IPS-20b (cell line): ENCODE measurements around the gene XPNPEP2.

ENCODE experiments used
- H3K27ac ChIP-seq: one replicate; pipeline ENCODE4 v1.5.1; 2013; ENCODE audit warnings: low read length
- H3K27me3 ChIP-seq: 2 replicates; pipeline ENCODE4 v1.6.1; 2013; ENCODE audit warnings: mild to moderate bottlenecking, low read length, inconsistent platforms; ENCODE audit not compliant: insufficient read depth
- H3K36me3 ChIP-seq: 2 replicates; pipeline ENCODE4 v1.6.1; 2013; ENCODE audit warnings: low read depth, mild to moderate bottlenecking, inconsistent platforms, low read length, moderate library complexity; ENCODE audit not compliant: insufficient read depth
- H3K4me1 ChIP-seq: 2 replicates; pipeline ENCODE4 v1.6.1; 2013; ENCODE audit warnings: mild to moderate bottlenecking, control low read depth, inconsistent platforms, low read length, moderate library complexity; ENCODE audit not compliant: insufficient read depth
- H3K4me3 ChIP-seq: 2 replicates; pipeline ENCODE4 v1.5.1; 2013; ENCODE audit warnings: mild to moderate bottlenecking, low read length, inconsistent platforms
- H3K9ac ChIP-seq: 2 replicates; pipeline ENCODE4 v1.6.1; 2013; ENCODE audit warnings: low read depth, mild to moderate bottlenecking, inconsistent platforms, low read length, moderate library complexity
- H3K9me3 ChIP-seq: 2 replicates; pipeline ENCODE4 v1.6.1; 2013; ENCODE audit warnings: mild to moderate bottlenecking, low read depth, low read length, inconsistent platforms; ENCODE audit not compliant: insufficient read depth

XPNPEP2 gene

GRCh38 chrX:129755779-129756650 is 17.2 kb downstream of the XPNPEP2 start:
- no peaks in the 10 kb centered on the region for H3K36me3 ChIP-seq
- no peak overlapping the region for H3K27ac ChIP-seq
- H3K27me3 ChIP-seq = no peaks in the 10 kb centered on the region
- H3K9me3 ChIP-seq = no peaks in the 10 kb centered on the region
- no peak overlapping the region for H3K4me3 ChIP-seq
- H3K4me1 ChIP-seq = no peaks in the 10 kb centered on the region
- no peak overlapping the region for H3K9ac ChIP-seq

GRCh38 chrX:129759576-129760061 is 20.8 kb downstream of the XPNPEP2 start:
- Histone ChIP-seq H3K36me3 (no peaks in the 10 kb centered on the region), H3K9me3 (no peaks in the 10 kb centered on the region), H3K27ac (no peak overlapping the region), H3K27me3 (no peaks in the 10 kb centered on the region), H3K4me3 (no peak overlapping the region), H3K9ac (no peak overlapping the region), H3K4me1 (no peaks in the 10 kb centered on the region)

GRCh38 chrX:129760155-129760554 is 21.4 kb downstream of the XPNPEP2 start:
- no peaks in the 10 kb centered on the region for H3K9me3 ChIP-seq
- no peak overlapping the region for H3K27ac ChIP-seq
- H3K9ac ChIP-seq = no peak overlapping the region
- no peaks in the 10 kb centered on the region for H3K27me3 ChIP-seq
- no peak overlapping the region for H3K4me3 ChIP-seq
- H3K4me1 ChIP-seq = no peaks in the 10 kb centered on the region
- H3K36me3 ChIP-seq = no peaks in the 10 kb centered on the region

- Histone ChIP-seq H3K4me1 (no peaks in the 10 kb centered on the region), H3K9ac (no peak overlapping the region), H3K27me3 (no peaks in the 10 kb centered on the region), H3K9me3 (no peaks in the 10 kb centered on the region), H3K4me3 (no peak overlapping the region), H3K27ac (no peak overlapping the region), H3K36me3 (no peaks in the 10 kb centered on the region)
Observed at GRCh38 chrX:129760981-129761380, 22.2 kb downstream of the XPNPEP2 start.

GRCh38 chrX:129761596-129761995 is 22.8 kb downstream of the XPNPEP2 start:
- H3K27ac ChIP-seq = no peak overlapping the region
- H3K9me3 ChIP-seq = no peaks in the 10 kb centered on the region
- no peaks in the 10 kb centered on the region for H3K4me1 ChIP-seq
- no peak overlapping the region for H3K4me3 ChIP-seq
- no peaks in the 10 kb centered on the region for H3K27me3 ChIP-seq
- H3K36me3 ChIP-seq = no peaks in the 10 kb centered on the region
- no peak overlapping the region for H3K9ac ChIP-seq

- Histone ChIP-seq H3K36me3 (no peaks in the 10 kb centered on the region), H3K4me1 (no peaks in the 10 kb centered on the region), H3K27me3 (no peaks in the 10 kb centered on the region), H3K4me3 (no peak overlapping the region), H3K27ac (no peak overlapping the region), H3K9me3 (no peaks in the 10 kb centered on the region), H3K9ac (no peak overlapping the region)
Observed at GRCh38 chrX:129762448-129762847, 23.7 kb downstream of the XPNPEP2 start.

GRCh38 chrX:129763666-129764065 is 24.9 kb downstream of the XPNPEP2 start:
- Histone ChIP-seq H3K9ac (no peak overlapping the region), H3K9me3 (no peaks in the 10 kb centered on the region), H3K27me3 (no peaks in the 10 kb centered on the region), H3K36me3 (no peaks in the 10 kb centered on the region), H3K4me1 (no peaks in the 10 kb centered on the region), H3K4me3 (no peak overlapping the region), H3K27ac (no peak overlapping the region)

- Histone ChIP-seq H3K36me3 (no peaks in the 10 kb centered on the region), H3K4me3 (no peak overlapping the region), H3K27me3 (no peaks in the 10 kb centered on the region), H3K4me1 (no peaks in the 10 kb centered on the region), H3K27ac (no peak overlapping the region), H3K9ac (no peak overlapping the region), H3K9me3 (no peaks in the 10 kb centered on the region)
Observed at GRCh38 chrX:129768186-129768585, 29.4 kb downstream of the XPNPEP2 start.

GRCh38 chrX:129768586-129769466 is 30.0 kb downstream of the XPNPEP2 start:
- no peak overlapping the region for H3K9ac ChIP-seq

GRCh38 chrX:129769467-129770154 is 30.8 kb downstream of the XPNPEP2 start:
- Histone ChIP-seq H3K27ac (no peak overlapping the region), H3K27me3 (no peaks in the 10 kb centered on the region), H3K4me1 (no peaks in the 10 kb centered on the region), H3K4me3 (no peak overlapping the region), H3K9me3 (no peaks in the 10 kb centered on the region), H3K36me3 (no peaks in the 10 kb centered on the region), H3K9ac (no peak overlapping the region)

More at GRCh38 chrX:129768586-129769466, 30.0 kb downstream of the XPNPEP2 start:
- H3K4me1 ChIP-seq = no peaks in the 10 kb centered on the region
- H3K4me3 ChIP-seq = no peak overlapping the region
- no peak overlapping the region for H3K27ac ChIP-seq
- H3K36me3 ChIP-seq = no peaks in the 10 kb centered on the region
- H3K9me3 ChIP-seq = no peaks in the 10 kb centered on the region
- no peaks in the 10 kb centered on the region for H3K27me3 ChIP-seq

GRCh38 chrX:129771266-129771995 is 32.7 kb downstream of the XPNPEP2 start:
- Histone ChIP-seq H3K9ac (no peak overlapping the region), H3K4me1 (no peaks in the 10 kb centered on the region), H3K36me3 (no peaks in the 10 kb centered on the region), H3K4me3 (no peak overlapping the region), H3K27me3 (no peaks in the 10 kb centered on the region), H3K27ac (no peak overlapping the region), H3K9me3 (no peaks in the 10 kb centered on the region)
